ENCODE measurements around the gene TRMT11.

TRMT11 gene

DNA sequence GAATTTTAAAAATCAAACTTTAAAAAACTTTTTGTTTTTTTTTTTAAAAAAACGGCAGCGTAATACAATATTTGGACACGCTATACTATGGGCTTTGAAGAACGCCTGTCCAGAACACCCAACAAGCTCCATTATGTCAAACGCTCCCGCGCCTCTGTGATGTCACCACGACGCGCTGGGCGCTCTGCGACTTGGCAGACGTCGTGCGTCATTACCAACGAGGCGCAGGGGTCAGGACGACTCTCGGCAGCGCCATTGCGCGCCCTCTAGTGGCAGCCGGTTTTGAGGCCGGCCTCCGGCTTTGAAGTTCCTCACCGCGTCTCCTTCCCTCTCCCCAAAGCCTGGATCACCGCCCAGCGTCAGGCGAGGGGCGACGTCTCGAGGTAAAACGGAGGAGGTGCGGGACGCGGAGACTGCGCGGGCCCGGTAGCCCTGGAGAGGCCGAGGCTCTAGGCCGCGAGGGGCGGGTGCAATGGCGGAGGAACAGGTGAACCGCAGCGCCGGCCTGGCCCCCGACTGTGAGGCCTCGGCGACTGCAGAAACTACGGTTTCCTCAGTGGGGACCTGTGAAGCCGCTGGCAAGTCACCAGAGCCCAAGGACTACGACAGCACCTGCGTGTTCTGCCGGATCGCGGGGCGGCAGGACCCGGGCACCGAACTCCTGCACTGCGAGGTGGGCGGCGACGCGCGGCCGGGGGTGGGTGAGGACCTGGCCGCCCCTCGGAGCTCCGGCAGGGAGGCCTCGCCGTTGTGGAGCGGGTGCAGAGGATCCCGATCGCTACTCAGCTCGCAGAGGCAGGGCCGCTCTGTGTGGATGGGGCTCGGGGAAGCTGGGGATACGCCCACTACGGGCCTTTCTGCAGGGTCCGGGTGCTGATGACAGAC lies 29.6 kb upstream of the TRMT11 start, which contains the start of gene HINT3 (continued):
- TF ChIP-seq, protein P1, sequence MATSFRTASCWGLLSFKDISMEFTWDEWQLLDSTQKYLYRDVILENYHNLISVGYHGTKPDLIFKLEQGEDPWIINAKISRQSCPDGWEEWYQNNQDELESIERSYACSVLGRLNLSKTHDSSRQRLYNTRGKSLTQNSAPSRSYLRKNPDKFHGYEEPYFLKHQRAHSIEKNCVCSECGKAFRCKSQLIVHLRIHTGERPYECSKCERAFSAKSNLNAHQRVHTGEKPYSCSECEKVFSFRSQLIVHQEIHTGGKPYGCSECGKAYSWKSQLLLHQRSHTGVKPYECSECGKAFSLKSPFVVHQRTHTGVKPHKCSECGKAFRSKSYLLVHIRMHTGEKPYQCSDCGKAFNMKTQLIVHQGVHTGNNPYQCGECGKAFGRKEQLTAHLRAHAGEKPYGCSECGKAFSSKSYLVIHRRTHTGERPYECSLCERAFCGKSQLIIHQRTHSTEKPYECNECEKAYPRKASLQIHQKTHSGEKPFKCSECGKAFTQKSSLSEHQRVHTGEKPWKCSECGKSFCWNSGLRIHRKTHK (tag by site-specific recombination; IDR thresholded peaks at IDR 0.05): no peak
- TF ChIP-seq ZNF560 (tag by site-specific recombination; IDR thresholded peaks at IDR 0.05; ENCODE audit: borderline replicate concordance) (no peak), ZNF548 (tag by site-specific recombination; IDR thresholded peaks at IDR 0.05) (peak; percentile 34; the same call in 1 of the 2 replicates), ZNF292 (tag by site-specific recombination; IDR thresholded peaks at IDR 0.05; ENCODE audit: borderline replicate concordance, low read depth) (no peak), GLIS2 (tag by site-specific recombination; IDR thresholded peaks at IDR 0.05) (peak; percentile 89), ZNF654 (tag by site-specific recombination; IDR thresholded peaks at IDR 0.05; ENCODE audit: low read depth) (peak; percentile 66), ZNF530 (tag by site-specific recombination; IDR thresholded peaks at IDR 0.05; ENCODE audit: low read depth) (no peak), ZNF37A (tag by site-specific recombination; IDR thresholded peaks at IDR 0.05) (no peak), ZNF221 (tag by site-specific recombination; IDR thresholded peaks at IDR 0.05; ENCODE audit: borderline replicate concordance) (no peak), ZNF202 (tag by site-specific recombination; IDR thresholded peaks at IDR 0.05; ENCODE audit: borderline replicate concordance) (no peak), BCL11A (tag by site-specific recombination; IDR thresholded peaks at IDR 0.05; ENCODE audit: low read depth) (0 out of 2 replicates have a peak, but pooled peaks have one; percentile 24), ZNF324 (tag by site-specific recombination; IDR thresholded peaks at IDR 0.05) (peak; percentile 87; the same call in 1 of the 2 replicates), ZNF311 (tag by site-specific recombination; IDR thresholded peaks at IDR 0.05; ENCODE audit: borderline replicate concordance) (no peak), ZNF791 (tag by site-specific recombination; IDR thresholded peaks at IDR 0.05) (no peak), ZNF138 (tag by site-specific recombination; IDR thresholded peaks at IDR 0.05; ENCODE audit: borderline replicate concordance) (no peak), ZNF169 (tag by site-specific recombination; IDR thresholded peaks at IDR 0.05) (no peak), SP2 (tag by site-specific recombination; IDR thresholded peaks at IDR 0.05) (peak; percentile 61)
- TF ChIP-seq, protein P2, sequence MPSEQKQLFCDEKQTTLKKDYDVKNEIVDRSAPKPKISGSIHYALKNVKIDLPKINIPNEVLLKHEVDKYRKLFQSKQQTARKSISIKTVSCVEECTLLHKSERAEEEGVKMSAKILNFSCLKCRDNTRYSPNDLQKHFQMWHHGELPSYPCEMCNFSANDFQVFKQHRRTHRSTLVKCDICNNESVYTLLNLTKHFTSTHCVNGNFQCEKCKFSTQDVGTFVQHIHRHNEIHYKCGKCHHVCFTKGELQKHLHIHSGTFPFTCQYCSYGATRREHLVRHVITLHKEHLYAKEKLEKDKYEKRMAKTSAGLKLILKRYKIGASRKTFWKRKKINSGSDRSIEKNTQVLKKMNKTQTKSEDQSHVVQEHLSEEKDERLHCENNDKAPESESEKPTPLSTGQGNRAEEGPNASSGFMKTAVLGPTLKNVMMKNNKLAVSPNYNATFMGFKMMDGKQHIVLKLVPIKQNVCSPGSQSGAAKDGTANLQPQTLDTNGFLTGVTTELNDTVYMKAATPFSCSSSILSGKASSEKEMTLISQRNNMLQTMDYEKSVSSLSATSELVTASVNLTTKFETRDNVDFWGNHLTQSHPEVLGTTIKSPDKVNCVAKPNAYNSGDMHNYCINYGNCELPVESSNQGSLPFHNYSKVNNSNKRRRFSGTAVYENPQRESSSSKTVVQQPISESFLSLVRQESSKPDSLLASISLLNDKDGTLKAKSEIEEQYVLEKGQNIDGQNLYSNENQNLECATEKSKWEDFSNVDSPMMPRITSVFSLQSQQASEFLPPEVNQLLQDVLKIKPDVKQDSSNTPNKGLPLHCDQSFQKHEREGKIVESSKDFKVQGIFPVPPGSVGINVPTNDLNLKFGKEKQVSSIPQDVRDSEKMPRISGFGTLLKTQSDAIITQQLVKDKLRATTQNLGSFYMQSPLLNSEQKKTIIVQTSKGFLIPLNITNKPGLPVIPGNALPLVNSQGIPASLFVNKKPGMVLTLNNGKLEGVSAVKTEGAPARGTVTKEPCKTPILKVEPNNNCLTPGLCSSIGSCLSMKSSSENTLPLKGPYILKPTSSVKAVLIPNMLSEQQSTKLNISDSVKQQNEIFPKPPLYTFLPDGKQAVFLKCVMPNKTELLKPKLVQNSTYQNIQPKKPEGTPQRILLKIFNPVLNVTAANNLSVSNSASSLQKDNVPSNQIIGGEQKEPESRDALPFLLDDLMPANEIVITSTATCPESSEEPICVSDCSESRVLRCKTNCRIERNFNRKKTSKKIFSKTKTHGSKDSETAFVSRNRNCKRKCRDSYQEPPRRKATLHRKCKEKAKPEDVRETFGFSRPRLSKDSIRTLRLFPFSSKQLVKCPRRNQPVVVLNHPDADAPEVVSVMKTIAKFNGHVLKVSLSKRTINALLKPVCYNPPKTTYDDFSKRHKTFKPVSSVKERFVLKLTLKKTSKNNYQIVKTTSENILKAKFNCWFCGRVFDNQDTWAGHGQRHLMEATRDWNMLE (tag by site-specific recombination; conservative IDR thresholded peaks at IDR 0.05; ENCODE audit: low read depth): peak; percentile 55; the same call in 1 of the 2 replicates
- TF ChIP-seq, protein P3, sequence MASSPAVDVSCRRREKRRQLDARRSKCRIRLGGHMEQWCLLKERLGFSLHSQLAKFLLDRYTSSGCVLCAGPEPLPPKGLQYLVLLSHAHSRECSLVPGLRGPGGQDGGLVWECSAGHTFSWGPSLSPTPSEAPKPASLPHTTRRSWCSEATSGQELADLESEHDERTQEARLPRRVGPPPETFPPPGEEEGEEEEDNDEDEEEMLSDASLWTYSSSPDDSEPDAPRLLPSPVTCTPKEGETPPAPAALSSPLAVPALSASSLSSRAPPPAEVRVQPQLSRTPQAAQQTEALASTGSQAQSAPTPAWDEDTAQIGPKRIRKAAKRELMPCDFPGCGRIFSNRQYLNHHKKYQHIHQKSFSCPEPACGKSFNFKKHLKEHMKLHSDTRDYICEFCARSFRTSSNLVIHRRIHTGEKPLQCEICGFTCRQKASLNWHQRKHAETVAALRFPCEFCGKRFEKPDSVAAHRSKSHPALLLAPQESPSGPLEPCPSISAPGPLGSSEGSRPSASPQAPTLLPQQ (tag by site-specific recombination; IDR thresholded peaks at IDR 0.05): peak; percentile 87
- TF ChIP-seq, protein P4, sequence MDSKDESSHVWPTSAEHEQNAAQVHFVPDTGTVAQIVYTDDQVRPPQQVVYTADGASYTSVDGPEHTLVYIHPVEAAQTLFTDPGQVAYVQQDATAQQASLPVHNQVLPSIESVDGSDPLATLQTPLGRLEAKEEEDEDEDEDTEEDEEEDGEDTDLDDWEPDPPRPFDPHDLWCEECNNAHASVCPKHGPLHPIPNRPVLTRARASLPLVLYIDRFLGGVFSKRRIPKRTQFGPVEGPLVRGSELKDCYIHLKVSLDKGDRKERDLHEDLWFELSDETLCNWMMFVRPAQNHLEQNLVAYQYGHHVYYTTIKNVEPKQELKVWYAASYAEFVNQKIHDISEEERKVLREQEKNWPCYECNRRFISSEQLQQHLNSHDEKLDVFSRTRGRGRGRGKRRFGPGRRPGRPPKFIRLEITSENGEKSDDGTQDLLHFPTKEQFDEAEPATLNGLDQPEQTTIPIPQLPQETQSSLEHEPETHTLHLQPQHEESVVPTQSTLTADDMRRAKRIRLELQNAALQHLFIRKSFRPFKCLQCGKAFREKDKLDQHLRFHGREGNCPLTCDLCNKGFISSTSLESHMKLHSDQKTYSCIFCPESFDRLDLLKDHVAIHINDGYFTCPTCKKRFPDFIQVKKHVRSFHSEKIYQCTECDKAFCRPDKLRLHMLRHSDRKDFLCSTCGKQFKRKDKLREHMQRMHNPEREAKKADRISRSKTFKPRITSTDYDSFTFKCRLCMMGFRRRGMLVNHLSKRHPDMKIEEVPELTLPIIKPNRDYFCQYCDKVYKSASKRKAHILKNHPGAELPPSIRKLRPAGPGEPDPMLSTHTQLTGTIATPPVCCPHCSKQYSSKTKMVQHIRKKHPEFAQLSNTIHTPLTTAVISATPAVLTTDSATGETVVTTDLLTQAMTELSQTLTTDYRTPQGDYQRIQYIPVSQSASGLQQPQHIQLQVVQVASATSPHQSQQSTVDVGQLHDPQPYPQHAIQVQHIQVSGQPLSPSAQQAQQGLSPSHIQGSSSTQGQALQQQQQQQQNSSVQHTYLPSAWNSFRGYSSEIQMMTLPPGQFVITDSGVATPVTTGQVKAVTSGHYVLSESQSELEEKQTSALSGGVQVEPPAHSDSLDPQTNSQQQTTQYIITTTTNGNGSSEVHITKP (tag by site-specific recombination; IDR thresholded peaks at IDR 0.05): peak; percentile 87
- TF ChIP-seq, protein P5, sequence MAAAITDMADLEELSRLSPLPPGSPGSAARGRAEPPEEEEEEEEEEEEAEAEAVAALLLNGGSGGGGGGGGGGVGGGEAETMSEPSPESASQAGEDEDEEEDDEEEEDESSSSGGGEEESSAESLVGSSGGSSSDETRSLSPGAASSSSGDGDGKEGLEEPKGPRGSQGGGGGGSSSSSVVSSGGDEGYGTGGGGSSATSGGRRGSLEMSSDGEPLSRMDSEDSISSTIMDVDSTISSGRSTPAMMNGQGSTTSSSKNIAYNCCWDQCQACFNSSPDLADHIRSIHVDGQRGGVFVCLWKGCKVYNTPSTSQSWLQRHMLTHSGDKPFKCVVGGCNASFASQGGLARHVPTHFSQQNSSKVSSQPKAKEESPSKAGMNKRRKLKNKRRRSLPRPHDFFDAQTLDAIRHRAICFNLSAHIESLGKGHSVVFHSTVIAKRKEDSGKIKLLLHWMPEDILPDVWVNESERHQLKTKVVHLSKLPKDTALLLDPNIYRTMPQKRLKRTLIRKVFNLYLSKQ (tag by site-specific recombination; IDR thresholded peaks at IDR 0.05; ENCODE audit: borderline replicate concordance): no peak
- TF ChIP-seq, protein P6, sequence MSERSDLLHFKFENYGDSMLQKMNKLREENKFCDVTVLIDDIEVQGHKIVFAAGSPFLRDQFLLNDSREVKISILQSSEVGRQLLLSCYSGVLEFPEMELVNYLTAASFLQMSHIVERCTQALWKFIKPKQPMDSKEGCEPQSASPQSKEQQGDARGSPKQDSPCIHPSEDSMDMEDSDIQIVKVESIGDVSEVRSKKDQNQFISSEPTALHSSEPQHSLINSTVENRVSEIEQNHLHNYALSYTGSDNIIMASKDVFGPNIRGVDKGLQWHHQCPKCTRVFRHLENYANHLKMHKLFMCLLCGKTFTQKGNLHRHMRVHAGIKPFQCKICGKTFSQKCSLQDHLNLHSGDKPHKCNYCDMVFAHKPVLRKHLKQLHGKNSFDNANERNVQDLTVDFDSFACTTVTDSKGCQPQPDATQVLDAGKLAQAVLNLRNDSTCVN (tag by site-specific recombination; optimal IDR thresholded peaks at IDR 0.05): peak; percentile 94
